Activated naive CD8-positive, alpha-beta T cell (primary cell): ENCODE data around the gene ATP2A3.

Source experiments
- H3K27ac Mint-ChIP-seq: one replicate; pipeline ENCODE4 v1.8.0; 2021; ENCODE audit warnings: mixed read lengths
- H3K27me3 Mint-ChIP-seq: one replicate; pipeline ENCODE4 v1.8.0; 2021; ENCODE audit warnings: mixed read lengths
- H3K36me3 Mint-ChIP-seq: one replicate; pipeline ENCODE4 v1.8.0; 2021; ENCODE audit warnings: mixed read lengths
- H3K4me1 Mint-ChIP-seq: one replicate; pipeline ENCODE4 v1.8.0; 2021; ENCODE audit warnings: low read depth, mixed read lengths
- H3K4me3 Mint-ChIP-seq: one replicate; pipeline ENCODE4 v1.8.0; 2021; ENCODE audit warnings: mild to moderate bottlenecking, mixed read lengths
- H3K9me3 Mint-ChIP-seq: one replicate; pipeline ENCODE4 v1.8.0; 2021; ENCODE audit warnings: low read depth, mixed read lengths

The ATP2A3 gene

GRCh38 chr17:3912827-3913226 is 51.4 kb downstream of the ATP2A3 start:
- H3K36me3 Mint-ChIP-seq, result no peaks in the 10 kb centered on the region

GRCh38 chr17:3911271-3912053 is 52.8 kb downstream of the ATP2A3 start:
- Mint-ChIP-seq H3K27me3 (no peaks in the 10 kb centered on the region), H3K36me3 (no peaks in the 10 kb centered on the region), H3K9me3 (no peaks in the 10 kb centered on the region), H3K4me3 (peak overlapping the region; percentile 78), H3K4me1 (peaks cover 38% of the 10 kb centered on the region), H3K27ac (peak overlapping the region; percentile 89)

More at GRCh38 chr17:3912827-3913226, 51.4 kb downstream of the ATP2A3 start:
- no peak overlapping the region for H3K27ac Mint-ChIP-seq
- H3K9me3 Mint-ChIP-seq, result no peaks in the 10 kb centered on the region
- no peak overlapping the region for H3K4me3 Mint-ChIP-seq
- H3K27me3 Mint-ChIP-seq, result no peaks in the 10 kb centered on the region
- H3K4me1 Mint-ChIP-seq, result peaks cover 45% of the 10 kb centered on the region

GRCh38 chr17:3910420-3911270 is 53.6 kb downstream of the ATP2A3 start:
- Mint-ChIP-seq H3K36me3 (no peaks in the 10 kb centered on the region), H3K4me1 (peaks cover 32% of the 10 kb centered on the region), H3K27ac (peak overlapping the region; percentile 89), H3K27me3 (no peaks in the 10 kb centered on the region), H3K4me3 (peak overlapping the region; percentile 78), H3K9me3 (no peaks in the 10 kb centered on the region)

- Mint-ChIP-seq H3K4me1 (peaks cover 21% of the 10 kb centered on the region), H3K36me3 (no peaks in the 10 kb centered on the region), H3K27ac (peak overlapping the region; percentile 30), H3K4me3 (no peak overlapping the region), H3K27me3 (no peaks in the 10 kb centered on the region), H3K9me3 (no peaks in the 10 kb centered on the region)
Measured at GRCh38 chr17:3909257-3909656, 55.0 kb downstream of the ATP2A3 start.

- no peak overlapping the region for H3K27ac Mint-ChIP-seq
- H3K4me1 Mint-ChIP-seq, result peaks cover 12% of the 10 kb centered on the region
- H3K36me3 Mint-ChIP-seq, result no peaks in the 10 kb centered on the region
- H3K9me3 Mint-ChIP-seq, result no peaks in the 10 kb centered on the region
- H3K4me3 Mint-ChIP-seq, result no peak overlapping the region
- no peaks in the 10 kb centered on the region for H3K27me3 Mint-ChIP-seq
Measured at GRCh38 chr17:3907483-3908216, 56.6 kb downstream of the ATP2A3 start.

- H3K4me3 Mint-ChIP-seq, result no peak overlapping the region
- no peaks in the 10 kb centered on the region for H3K27me3 Mint-ChIP-seq
- H3K4me1 Mint-ChIP-seq, result peaks cover 9% of the 10 kb centered on the region
- no peaks in the 10 kb centered on the region for H3K9me3 Mint-ChIP-seq
- no peak overlapping the region for H3K27ac Mint-ChIP-seq
- H3K36me3 Mint-ChIP-seq, result no peaks in the 10 kb centered on the region
Measured at GRCh38 chr17:3906881-3907280, 57.4 kb downstream of the ATP2A3 start.

- Mint-ChIP-seq H3K36me3 (no peaks in the 10 kb centered on the region), H3K9me3 (no peaks in the 10 kb centered on the region), H3K4me3 (no peak overlapping the region), H3K27me3 (no peaks in the 10 kb centered on the region), H3K27ac (no peak overlapping the region), H3K4me1 (no peaks in the 10 kb centered on the region)
Measured at GRCh38 chr17:3905017-3905520, 59.2 kb downstream of the ATP2A3 start.

GRCh38 chr17:3904501-3904900 is 59.7 kb downstream of the ATP2A3 start:
- Mint-ChIP-seq H3K27ac (no peak overlapping the region), H3K4me1 (no peaks in the 10 kb centered on the region), H3K9me3 (no peaks in the 10 kb centered on the region), H3K27me3 (no peaks in the 10 kb centered on the region), H3K4me3 (no peak overlapping the region), H3K36me3 (no peaks in the 10 kb centered on the region)

- Mint-ChIP-seq H3K27ac (no peak overlapping the region), H3K27me3 (no peaks in the 10 kb centered on the region), H3K36me3 (no peaks in the 10 kb centered on the region), H3K4me1 (no peaks in the 10 kb centered on the region), H3K4me3 (no peak overlapping the region), H3K9me3 (no peaks in the 10 kb centered on the region)
Measured at GRCh38 chr17:3903881-3904290, 60.4 kb downstream of the ATP2A3 start.

GRCh38 chr17:3903051-3903825 is 61.0 kb downstream of the ATP2A3 start:
- Mint-ChIP-seq H3K27ac (no peak overlapping the region), H3K36me3 (no peaks in the 10 kb centered on the region), H3K4me3 (no peak overlapping the region), H3K4me1 (no peaks in the 10 kb centered on the region), H3K9me3 (no peaks in the 10 kb centered on the region), H3K27me3 (no peaks in the 10 kb centered on the region)

GRCh38 chr17:3900646-3901045 is 63.6 kb downstream of the ATP2A3 start:
- no peak overlapping the region for H3K27ac Mint-ChIP-seq
- no peak overlapping the region for H3K4me3 Mint-ChIP-seq
- no peaks in the 10 kb centered on the region for H3K4me1 Mint-ChIP-seq
- H3K36me3 Mint-ChIP-seq, result no peaks in the 10 kb centered on the region
- no peaks in the 10 kb centered on the region for H3K9me3 Mint-ChIP-seq
- H3K27me3 Mint-ChIP-seq, result no peaks in the 10 kb centered on the region

GRCh38 chr17:3897731-3898130 is 66.5 kb downstream of the ATP2A3 start:
- peaks cover 8% of the 10 kb centered on the region for H3K4me1 Mint-ChIP-seq
- no peaks in the 10 kb centered on the region for H3K27me3 Mint-ChIP-seq
- H3K9me3 Mint-ChIP-seq, result no peaks in the 10 kb centered on the region
- H3K27ac Mint-ChIP-seq, result no peak overlapping the region
- no peaks in the 10 kb centered on the region for H3K36me3 Mint-ChIP-seq
- H3K4me3 Mint-ChIP-seq, result no peak overlapping the region

GRCh38 chr17:3896968-3897235 is 67.3 kb downstream of the ATP2A3 start:
- Mint-ChIP-seq H3K9me3 (no peaks in the 10 kb centered on the region), H3K27me3 (no peaks in the 10 kb centered on the region), H3K27ac (no peak overlapping the region), H3K36me3 (no peaks in the 10 kb centered on the region), H3K4me3 (no peak overlapping the region), H3K4me1 (peaks cover 8% of the 10 kb centered on the region)

GRCh38 chr17:3896108-3896967 is 67.9 kb downstream of the ATP2A3 start:
- Mint-ChIP-seq H3K27me3 (no peaks in the 10 kb centered on the region), H3K4me1 (peaks cover 12% of the 10 kb centered on the region), H3K27ac (no peak overlapping the region), H3K4me3 (no peak overlapping the region), H3K9me3 (no peaks in the 10 kb centered on the region), H3K36me3 (no peaks in the 10 kb centered on the region)
